Activated CD4-positive, alpha-beta T cell treated with anti-CD3 and anti-CD28 coated beads, Interleukin-2, Interleukin-4, amounts not matched to agents 100 ng/mL and 50 ng/mL, durations not matched to agents 16 hours and 8 hours (primary cell): Measurements from ENCODE around the gene HRH1.
A peak's percentile ranks its signal among the peaks of the same experiment; 100 is the strongest.
"Not testable (repeated sequence)": the region's sequence is repeated elsewhere in the genome, so short reads cannot be mapped to it uniquely, and the experiment has no call there.

Experiments used
- DNase-seq: peaks from one replicate; pipeline ENCODE4 v3.0.0-alpha.2; 2020; ENCODE audit warnings: low spot score

HRH1 gene

GRCh38 chr3:11205881-11206280 is 51.6 kb downstream of the HRH1 start:
- not testable (repeated sequence) for DNase-seq

- DNase-seq, result no peak
These were observed 52.0 kb downstream of the HRH1 start for GRCh38 chr3:11206316-11206715.

DNA sequence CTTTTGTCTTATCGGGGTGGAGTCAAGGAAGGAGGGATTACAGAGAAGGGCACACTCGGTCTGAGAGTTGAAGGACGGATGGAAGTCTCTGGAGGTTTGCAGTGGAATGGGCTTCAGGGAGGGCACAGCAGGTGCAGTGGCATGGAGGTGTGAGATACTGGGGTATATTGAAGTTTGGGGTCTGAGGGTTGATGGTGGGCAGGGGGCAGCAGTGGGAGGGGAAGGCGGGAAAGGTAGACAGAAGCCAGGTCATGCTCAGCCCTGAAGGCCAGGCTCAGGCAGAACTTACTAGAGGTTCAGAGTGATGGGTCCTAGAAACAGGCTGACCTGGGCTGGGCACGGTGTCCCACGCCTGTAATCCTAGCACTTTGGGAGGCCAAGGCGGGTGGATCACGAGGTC is 52.7 kb downstream of the HRH1 start:
- DNase-seq, result no peak

DNA sequence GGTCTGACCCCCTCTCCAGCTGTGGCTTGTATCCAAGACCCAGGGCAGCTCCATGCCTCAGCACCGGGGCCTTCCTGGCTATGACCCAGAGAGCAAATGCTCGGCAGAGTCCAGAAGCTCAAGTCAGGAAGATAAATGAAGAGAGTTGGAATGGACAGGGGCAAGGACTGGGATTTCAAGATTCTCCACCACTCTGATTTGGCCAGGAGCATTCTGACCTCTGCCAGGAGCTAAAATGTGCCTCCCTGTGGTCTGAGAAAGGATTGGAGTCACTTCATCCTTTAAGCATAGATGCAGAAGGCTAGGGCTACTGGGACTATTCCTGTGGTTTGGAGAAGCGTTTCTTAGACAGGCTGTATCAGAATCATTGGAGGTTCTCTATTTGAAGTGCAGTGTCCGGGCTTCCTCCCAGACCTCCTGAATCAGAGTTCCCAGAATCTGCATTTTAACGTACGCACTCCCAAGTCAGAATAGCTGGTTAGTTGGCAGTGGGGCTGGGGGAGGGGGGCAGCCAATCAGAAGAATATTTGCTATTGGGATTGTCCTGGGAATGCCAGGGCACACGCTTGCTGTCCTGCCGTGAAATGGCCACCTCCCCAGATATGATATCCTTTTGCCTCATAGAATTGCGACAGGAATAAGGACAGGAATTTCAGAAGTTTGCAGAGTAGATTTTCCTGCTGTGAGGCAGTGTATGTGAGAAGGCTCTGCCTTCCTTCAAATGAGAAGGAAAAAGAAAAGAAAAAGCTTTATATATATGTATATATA is 57.4 kb downstream of the HRH1 start:
- no peak for DNase-seq

DNA sequence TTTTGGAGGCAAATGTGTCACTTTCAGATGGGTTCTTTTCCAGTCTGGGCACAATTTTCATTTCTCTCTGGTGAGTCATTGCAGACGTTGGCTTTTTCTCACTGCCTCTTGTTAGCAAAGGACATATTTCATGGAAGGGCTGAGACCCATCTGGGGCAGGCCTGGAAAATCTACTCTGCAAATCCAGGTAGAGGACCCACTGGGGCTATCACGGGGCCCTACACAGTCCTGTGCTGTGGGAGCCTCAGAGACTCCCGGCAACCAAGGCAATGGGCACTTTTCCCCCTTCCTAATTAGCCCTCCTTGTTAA is 58.0 kb downstream of the HRH1 start:
- DNase-seq, result no peak

- DNase-seq, result no peak
These were observed 58.5 kb downstream of the HRH1 start for GRCh38 chr3:11212784-11213183.

GRCh38 chr3:11213810-11214450 is 59.6 kb downstream of the HRH1 start:
- DNase-seq, result no peak

DNA sequence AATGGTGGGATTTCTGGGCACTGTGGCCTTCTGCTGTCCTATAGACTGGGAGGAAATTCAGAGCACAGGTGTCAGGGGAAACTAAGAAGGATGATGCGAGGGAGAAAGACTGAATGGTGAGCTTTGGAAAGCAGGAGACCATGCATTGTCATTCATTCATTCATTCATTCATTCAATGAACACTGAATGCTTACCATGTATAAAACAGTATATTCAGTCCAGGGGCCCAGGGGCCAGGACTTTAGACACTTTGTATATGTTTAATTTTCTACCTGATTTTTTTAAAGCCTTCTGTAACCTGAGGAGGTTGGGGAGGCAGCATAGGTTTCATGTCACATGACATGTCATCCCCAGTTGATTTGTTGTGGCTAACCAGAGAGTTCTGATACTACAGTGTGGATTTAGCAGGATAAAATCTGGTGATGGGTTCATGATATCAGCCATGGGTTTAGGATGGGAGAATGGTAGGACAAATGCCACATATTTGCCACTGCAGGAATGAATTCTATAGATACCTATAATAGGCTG is 60.2 kb downstream of the HRH1 start:
- no peak for DNase-seq

DNA sequence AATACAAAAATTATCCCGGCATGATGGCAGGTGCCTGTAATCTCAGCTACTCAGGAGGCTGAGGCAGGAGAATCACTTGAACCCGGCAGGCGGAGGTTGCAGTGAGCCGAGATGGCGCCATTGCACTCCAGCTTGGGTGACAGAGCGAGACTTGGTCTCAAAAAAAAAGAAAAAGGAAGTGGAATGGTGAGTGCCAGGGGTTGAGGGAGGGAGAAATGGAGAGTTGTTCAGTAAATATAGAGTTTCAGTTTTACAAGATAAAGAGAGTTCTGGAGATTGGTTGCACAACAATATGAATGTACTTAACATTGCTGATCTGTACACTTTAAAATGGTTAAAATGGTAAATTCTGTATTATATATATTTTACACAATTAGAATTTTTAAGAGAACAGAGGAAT is 63.1 kb downstream of the HRH1 start:
- DNase-seq, result not testable (repeated sequence)

DNA sequence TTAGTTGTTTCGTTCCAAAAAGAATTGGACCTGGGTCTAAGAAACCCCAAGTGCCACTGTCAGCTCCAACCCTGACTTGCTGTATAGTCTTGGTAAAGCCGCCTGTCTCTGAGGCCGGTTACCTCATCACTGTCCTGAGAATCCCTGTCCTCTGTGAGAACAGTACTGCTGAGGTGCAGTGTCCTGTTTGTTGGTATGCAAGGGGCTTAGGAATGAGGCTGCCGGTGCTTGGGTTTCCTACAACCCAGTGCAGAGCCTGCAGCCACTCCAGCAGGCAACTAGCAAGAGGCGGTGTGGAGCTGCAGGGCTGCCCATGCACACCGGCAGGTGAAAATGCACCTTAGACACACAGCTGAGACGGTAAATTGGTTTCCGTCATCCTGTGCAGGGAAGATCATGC is 65.9 kb downstream of the HRH1 start:
- no peak for DNase-seq

DNA sequence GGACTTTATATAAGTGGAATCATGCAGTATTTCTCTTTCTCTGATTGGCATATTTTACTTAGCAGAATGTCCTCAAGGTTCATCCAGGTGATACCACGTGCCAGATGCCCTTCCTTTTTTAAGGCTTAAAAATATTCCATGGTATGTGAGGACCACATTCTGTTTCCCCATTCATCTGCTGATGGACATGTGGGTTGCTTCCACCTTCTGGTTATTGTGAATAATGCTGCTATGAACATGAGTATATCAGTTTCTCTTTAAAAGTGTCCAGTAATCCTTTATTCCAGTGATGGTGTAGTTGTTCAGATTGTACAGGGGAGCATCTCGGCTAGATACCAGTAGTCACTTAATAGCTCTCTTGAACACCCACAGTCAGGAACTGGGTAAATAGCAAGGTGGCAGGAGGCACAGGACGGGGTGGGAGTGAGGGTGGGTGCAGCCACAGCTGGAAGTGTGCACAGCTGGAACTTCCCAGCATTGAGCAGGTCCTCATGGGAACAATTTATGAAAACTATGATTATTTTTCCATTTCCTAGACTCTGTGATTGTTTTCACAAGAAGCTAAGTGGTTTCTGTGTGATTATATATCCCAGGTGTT is 67.6 kb downstream of the HRH1 start:
- no peak for DNase-seq

GRCh38 chr3:11224010-11224409 is 69.7 kb downstream of the HRH1 start:
- no peak for DNase-seq

DNA sequence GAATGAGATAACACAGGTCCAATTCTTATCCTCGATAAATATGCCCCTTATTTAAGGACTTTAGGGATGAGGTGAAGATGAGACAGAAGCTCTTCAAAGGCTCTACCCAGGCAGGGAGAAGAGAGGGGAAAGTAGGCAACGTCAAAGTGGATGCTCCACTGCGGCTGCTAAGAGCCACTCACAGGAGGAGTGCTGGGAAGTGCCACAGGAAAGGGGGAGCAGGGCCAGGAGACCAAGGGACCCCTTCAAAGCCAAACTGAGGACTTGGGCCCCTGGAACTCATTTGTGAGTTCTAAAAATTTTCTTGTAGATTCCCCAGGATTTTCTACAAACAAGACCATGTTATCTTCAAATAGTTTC is 70.6 kb downstream of the HRH1 start:
- no peak for DNase-seq

GRCh38 chr3:11226042-11226370 is 71.7 kb downstream of the HRH1 start:
- DNase-seq, result no peak

DNA sequence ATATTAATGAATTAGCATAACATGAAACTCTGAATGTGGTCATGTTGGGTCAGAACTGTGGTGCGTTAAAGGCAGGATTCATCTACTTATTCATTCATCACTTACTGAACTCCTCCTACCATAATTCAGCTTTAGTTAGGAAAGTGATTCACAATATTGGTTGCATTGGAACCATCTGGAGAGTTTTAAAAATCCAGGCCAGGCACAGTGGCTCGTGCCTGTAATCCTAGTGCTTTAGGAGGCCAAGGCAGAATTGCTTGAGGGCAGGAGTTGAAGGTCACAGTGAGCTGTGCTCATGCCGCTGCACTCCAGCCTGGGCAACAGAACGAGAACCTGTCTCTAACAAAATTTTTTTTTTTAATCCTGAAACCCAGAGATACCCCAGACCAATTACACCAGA is 73.7 kb downstream of the HRH1 start:
- no peak for DNase-seq

DNA sequence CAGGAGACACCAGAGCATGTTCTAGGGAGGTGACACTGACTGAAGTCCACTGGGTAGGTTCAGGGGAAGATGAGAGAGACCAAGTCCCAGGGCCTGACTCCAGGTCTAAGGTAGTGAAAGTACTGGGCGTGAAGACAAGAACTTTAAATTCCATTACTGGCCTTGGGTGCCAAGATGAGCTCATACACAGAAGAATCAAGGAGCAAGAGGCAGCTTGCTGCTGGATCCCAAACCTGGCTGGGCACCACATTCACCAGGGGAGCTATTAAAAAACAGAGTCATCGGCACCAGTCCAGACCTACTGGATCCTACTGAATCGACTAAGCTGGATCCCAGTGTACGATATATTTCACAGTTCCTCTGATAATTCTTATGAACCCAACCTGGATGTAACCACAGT is 75.8 kb downstream of the HRH1 start:
- DNase-seq, result no peak

DNA sequence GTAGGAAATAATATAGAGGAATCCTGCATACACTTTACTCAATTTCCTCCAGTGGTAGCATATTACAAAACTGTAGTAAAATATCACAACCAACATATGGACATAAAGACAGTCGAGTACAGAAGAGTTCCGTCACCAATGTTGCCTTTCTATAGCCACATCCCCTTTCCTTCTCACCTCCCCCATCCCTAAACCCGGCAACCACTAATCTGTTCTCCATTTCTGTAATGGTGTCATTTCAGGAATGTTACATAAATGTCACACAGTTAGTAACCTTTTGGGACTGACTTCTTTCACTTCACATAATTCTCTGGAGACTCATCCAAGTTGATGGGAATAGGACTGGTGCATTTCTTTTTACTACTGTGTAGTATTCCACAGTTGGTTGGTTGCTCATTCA is 76.5 kb downstream of the HRH1 start:
- no peak for DNase-seq

DNA sequence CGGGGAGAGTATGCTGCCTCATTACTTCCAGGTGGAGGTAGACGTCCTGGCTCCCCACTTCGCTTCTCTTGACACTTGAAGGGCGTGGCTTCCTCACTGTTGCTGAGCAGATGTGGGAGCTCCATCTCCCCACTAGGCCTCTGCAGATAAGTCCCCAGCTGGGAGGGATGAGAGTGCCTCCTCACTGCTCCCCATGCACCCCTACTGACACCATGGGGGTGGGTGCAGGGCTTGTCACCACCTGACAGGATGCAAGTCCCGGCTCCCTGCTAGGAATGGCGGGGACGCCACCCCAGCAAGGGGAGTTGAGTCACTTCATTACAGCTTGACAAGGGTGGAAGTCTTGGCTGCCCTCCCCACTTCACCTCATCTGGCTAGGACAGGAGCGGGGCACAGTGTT is 81.1 kb downstream of the HRH1 start:
- DNase-seq, result no peak

- DNase-seq, result peak; percentile 81
These were observed 82.5 kb downstream of the HRH1 start for GRCh38 chr3:11236588-11237461.

GRCh38 chr3:11238060-11238459 is 83.8 kb downstream of the HRH1 start:
- peak; percentile 85 for DNase-seq

DNA sequence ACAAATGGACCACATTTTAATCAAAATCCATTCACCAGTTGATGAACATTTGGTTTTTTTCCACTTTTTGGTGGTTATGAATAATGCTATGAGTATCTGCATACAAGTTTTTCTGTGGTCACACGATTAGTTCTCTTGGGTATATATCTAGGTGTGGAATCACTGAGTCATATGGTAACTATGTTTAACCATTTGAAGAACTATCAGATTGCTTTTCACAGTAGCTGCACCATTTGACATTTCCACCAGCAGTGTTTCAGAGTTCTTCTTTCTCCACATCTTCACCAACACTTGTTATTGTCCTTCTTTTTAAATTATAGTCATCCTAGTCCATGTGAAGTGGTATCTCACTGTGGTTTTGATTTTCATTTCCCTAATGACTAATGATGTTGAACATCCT is 84.6 kb downstream of the HRH1 start:
- peak; percentile 92 for DNase-seq

GRCh38 chr3:11239796-11240195 is 85.5 kb downstream of the HRH1 start:
- no peak for DNase-seq

- peak; percentile 65 for DNase-seq
These were observed 86.2 kb downstream of the HRH1 start for GRCh38 chr3:11240496-11240895.
